ENCODE measurements around the gene TYW1.
"Not testable (repeated sequence)": the region's sequence is repeated elsewhere in the genome, so short reads cannot be mapped to it uniquely, and the experiment has no call there.

The TYW1 gene

GRCh38 chr7:67021260-67021659 lies 24.6 kb downstream of the TYW1 start:
- TF ChIP-seq ELF4 (IDR thresholded peaks at IDR 0.05) (no peak), FOXK2 (IDR thresholded peaks at IDR 0.05) (no peak), FOXM1 (IDR thresholded peaks at IDR 0.05; ENCODE audit: borderline replicate concordance) (no peak), ZNF384 (IDR thresholded peaks at IDR 0.05) (no peak), SUZ12 (IDR thresholded peaks at IDR 0.05) (no peak), ARNT (IDR thresholded peaks at IDR 0.05) (no peak), LEF1 (IDR thresholded peaks at IDR 0.05; ENCODE audit: borderline replicate concordance) (no peak)
- no peak for DNase-seq (ENCODE audit: extremely low spot score)
- CTCF ChIA-PET, result no interaction called here
- POLR2A ChIA-PET, result no interaction called here

- POLR2A ChIA-PET, result no interaction called here
Observed at GRCh38 chr7:67022511-67022910, 25.9 kb downstream of the TYW1 start.

DNA sequence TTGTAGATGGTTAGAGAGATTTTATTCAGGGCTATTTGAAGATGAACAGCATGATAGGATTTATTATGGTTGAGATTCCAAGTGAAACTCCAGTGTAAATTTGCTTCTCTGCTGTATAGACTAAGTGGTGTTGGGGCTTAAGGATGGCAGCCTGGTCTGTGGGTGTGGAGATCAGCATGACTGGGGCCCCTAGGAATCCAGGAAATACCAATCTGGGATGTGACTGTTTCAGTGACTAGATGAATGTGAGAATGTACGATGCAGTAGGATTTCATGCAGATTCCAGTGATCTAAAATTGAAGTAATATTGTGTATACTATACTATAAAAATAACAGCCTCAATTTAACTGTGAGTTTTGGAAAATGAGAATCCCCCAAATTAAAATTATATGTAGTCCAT lies 28.8 kb downstream of the TYW1 start:
- DNase-seq (ENCODE audit: extremely low spot score); POLR2A ChIA-PET: not testable (repeated sequence)
- CTCF ChIA-PET, result interaction anchor here (0.6 kb wide), 1 partner anchor 39 kb away, joined by 3 read pairs; no protein-coding TSS in a partner anchor

More at GRCh38 chr7:67022511-67022910, 25.9 kb downstream of the TYW1 start:
- DNase-seq (ENCODE audit: extremely low spot score), result no peak
- CTCF ChIA-PET, result no interaction called here
- TF ChIP-seq HDGF (IDR thresholded peaks at IDR 0.05; ENCODE audit: borderline replicate concordance) (no peak), TARDBP (IDR thresholded peaks at IDR 0.05) (no peak), SUZ12 (IDR thresholded peaks at IDR 0.05) (no peak), SP1 (IDR thresholded peaks at IDR 0.05) (no peak), BHLHE40 (IDR thresholded peaks at IDR 0.05; ENCODE audit: borderline replicate concordance) (no peak), L3MBTL2 (conservative IDR thresholded peaks at IDR 0.05) (no peak), ARNT (IDR thresholded peaks at IDR 0.05) (no peak), FOXK2 (IDR thresholded peaks at IDR 0.05) (no peak), LEF1 (IDR thresholded peaks at IDR 0.05; ENCODE audit: borderline replicate concordance) (no peak), FOXM1 (IDR thresholded peaks at IDR 0.05; ENCODE audit: borderline replicate concordance) (no peak), NFRKB (IDR thresholded peaks at IDR 0.05) (no peak), ZNF384 (IDR thresholded peaks at IDR 0.05) (no peak), FOXA1 (IDR thresholded peaks at IDR 0.05) (no peak), PKNOX1 (IDR thresholded peaks at IDR 0.05) (no peak)

DNA sequence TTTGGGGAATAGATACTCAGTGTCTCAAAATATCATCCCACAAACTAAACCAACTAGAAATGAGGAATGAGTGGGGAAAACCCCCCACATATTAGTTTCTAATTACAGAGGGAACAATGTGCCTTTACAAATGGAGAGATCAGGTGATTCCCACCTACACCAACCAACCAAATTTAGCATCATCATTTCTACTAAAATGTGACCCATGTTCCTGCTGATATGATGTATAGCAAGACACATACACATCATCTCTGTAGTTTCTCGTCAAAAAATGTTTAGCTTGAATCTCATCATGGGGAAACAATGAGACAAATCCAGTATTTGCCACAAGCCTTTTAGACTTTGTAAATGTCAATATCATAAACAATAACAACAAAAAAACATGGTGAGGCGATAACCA lies 35.1 kb downstream of the TYW1 start:
- DNase-seq (ENCODE audit: extremely low spot score); CTCF ChIA-PET; POLR2A ChIA-PET: not testable (repeated sequence)

DNA sequence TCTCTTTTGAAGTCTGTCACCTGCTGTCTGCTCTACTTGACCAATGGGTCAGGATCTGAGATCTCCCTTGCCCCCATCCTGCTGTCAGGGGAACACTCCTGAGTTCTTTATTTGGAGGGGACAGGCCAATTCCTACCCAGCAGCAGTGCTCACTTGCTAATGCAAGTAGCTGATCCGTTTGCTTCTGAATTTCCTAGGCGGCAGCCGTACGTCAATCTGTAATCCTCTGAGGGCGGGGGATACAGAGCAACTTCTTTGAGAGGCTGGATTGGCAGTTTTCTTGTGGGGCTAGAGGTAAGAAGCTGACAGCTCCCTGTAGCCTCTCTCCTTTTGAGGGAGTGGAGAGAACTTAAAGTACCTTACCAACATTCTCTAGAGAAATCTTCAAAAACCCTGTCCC lies 36.6 kb downstream of the TYW1 start:
- no peak for TF ChIP-seq PKNOX1 (IDR thresholded peaks at IDR 0.05)
- TF ChIP-seq LEF1 (IDR thresholded peaks at IDR 0.05; ENCODE audit: borderline replicate concordance), result no peak
- no peak for TF ChIP-seq SUZ12 (IDR thresholded peaks at IDR 0.05)
- TF ChIP-seq FOXK2 (IDR thresholded peaks at IDR 0.05), result no peak
- no peak for TF ChIP-seq L3MBTL2 (conservative IDR thresholded peaks at IDR 0.05)
- TF ChIP-seq SP1 (IDR thresholded peaks at IDR 0.05), result no peak
- TF ChIP-seq ARNT (IDR thresholded peaks at IDR 0.05), result no peak
- no peak for TF ChIP-seq FOXA1 (IDR thresholded peaks at IDR 0.05)
- no peak for TF ChIP-seq HDGF (IDR thresholded peaks at IDR 0.05; ENCODE audit: borderline replicate concordance)
- CTCF ChIA-PET, result no interaction called here
- no peak for DNase-seq (ENCODE audit: extremely low spot score)
- POLR2A ChIA-PET, result no interaction called here

- CTCF ChIA-PET; DNase-seq (ENCODE audit: extremely low spot score); POLR2A ChIA-PET: not testable (repeated sequence)
Observed at GRCh38 chr7:67036432-67037395, 40.1 kb downstream of the TYW1 start.

DNA sequence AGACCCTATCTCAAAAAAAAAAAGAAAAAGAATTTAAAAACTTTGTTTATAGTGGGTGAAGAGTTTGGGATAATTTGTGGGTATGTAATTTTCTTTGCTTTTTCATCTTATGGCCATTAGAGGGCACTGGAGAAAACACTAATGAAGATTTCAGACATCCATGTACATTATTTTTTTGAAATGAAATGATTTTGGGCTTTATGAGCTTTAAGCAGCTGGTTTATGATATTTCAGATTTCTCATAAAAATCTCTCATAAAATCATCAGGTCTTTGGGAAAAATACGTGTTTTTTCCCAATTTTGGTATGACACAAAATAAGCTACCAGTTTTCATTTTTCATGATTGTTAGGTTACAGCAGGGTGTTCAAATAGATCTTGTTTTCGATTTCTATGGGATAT lies 44.2 kb downstream of the TYW1 start:
- POLR2A ChIA-PET; DNase-seq (ENCODE audit: extremely low spot score): not testable (repeated sequence)
- CTCF ChIA-PET, result interaction anchor here (0.6 to 0.9 kb wide), 4 partner anchors 90 to 761 kb away, joined by 3 to 7 read pairs (median 4); no protein-coding TSS in a partner anchor

- CTCF ChIA-PET; POLR2A ChIA-PET; DNase-seq (ENCODE audit: extremely low spot score): not testable (repeated sequence)
Observed at GRCh38 chr7:67042781-67043558, 46.3 kb downstream of the TYW1 start.

- DNase-seq (ENCODE audit: extremely low spot score); POLR2A ChIA-PET; CTCF ChIA-PET: not testable (repeated sequence)
Observed at GRCh38 chr7:67043559-67043930, 46.9 kb downstream of the TYW1 start.
